ENCODE measurements around the gene XYLT2. TPM values are rescaled to one million over a fixed set of nuclear protein-coding genes. Genes with fewer than 3 reads are reported as not detected.

The XYLT2 gene
- total RNA-seq, 2 donors from 2014 or later: 31.5 to 32.7 TPM

GRCh38 chr17:50355336-50355700 lies 9.4 kb downstream of the XYLT2 start:
- no peak overlapping the region for H3K27ac Mint-ChIP-seq
- H3K36me3 Mint-ChIP-seq: no peaks in the 10 kb centered on the region
- peak in 1 of 2 donors; percentile 42 for DNase-seq (ENCODE audit: low spot score in 2 of 2)
- no peak for ATAC-seq
- no peaks in the 10 kb centered on the region for H3K9me3 Mint-ChIP-seq

GRCh38 chr17:50355701-50356341 lies 9.9 kb downstream of the XYLT2 start:
- no peak overlapping the region for H3K27ac Mint-ChIP-seq
- H3K36me3 Mint-ChIP-seq: no peaks in the 10 kb centered on the region
- H3K9me3 Mint-ChIP-seq: no peaks in the 10 kb centered on the region
- DNase-seq (ENCODE audit: low spot score in 2 of 2) (peak in 1 of 2 donors; percentile 54), ATAC-seq (peak in 1 of 2 donors; percentile 30)

- Mint-ChIP-seq H3K36me3 (no peaks in the 10 kb centered on the region), H3K9me3 (no peaks in the 10 kb centered on the region), H3K27ac (no peak overlapping the region)
- DNase-seq (ENCODE audit: low spot score in 2 of 2) (peak in 1 of 2 donors; percentile 30), ATAC-seq (no peak)
Measured at GRCh38 chr17:50356418-50356817, 10.5 kb downstream of the XYLT2 start.

DNA sequence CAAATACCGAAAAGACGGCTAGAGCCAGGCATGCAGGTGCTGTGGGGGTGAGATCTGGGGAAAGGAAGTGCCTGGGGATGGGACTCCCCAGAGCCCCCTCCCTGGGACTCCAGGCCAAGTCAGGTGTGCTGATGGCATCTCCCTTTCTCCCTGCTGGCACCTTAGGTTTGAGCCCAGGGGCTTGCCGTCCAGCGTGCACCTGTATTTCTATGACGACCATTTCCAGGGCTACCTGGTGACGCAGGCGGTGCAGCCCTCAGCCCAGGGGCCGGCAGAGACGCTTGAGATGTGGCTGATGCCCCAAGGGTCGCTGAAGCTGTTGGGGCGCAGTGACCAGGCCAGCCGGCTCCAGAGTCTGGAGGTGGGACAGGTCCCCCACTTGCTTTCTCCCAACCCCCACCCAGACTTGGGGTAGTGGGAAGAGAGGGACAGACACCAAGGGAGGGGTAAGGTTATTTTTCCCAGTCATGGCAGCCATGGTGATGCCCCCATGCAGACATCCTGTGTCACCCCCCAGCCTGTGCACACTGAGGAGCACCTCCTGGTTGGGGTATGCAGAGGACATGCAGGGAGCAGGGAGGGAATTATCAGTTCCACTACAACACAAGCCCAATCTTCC lies 11.1 kb downstream of the XYLT2 start:
- DNase-seq (ENCODE audit: low spot score in 2 of 2): no peak
- ATAC-seq: no peak
- H3K27ac Mint-ChIP-seq: no peak overlapping the region
- H3K36me3 Mint-ChIP-seq: no peaks in the 10 kb centered on the region
- H3K9me3 Mint-ChIP-seq: no peaks in the 10 kb centered on the region

GRCh38 chr17:50358177-50358576 lies 12.3 kb downstream of the XYLT2 start:
- no peak for ATAC-seq
- no peak overlapping the region for H3K27ac Mint-ChIP-seq
- no peak for DNase-seq (ENCODE audit: low spot score in 2 of 2)
- no peaks in the 10 kb centered on the region for H3K9me3 Mint-ChIP-seq
- no peaks in the 10 kb centered on the region for H3K36me3 Mint-ChIP-seq

- peak overlapping the region in 1 of 2 donors; percentile 88 for H3K27ac Mint-ChIP-seq
- ATAC-seq (no peak), DNase-seq (ENCODE audit: low spot score in 2 of 2) (peak in 1 of 2 donors; percentile 25)
- no peaks in the 10 kb centered on the region for H3K9me3 Mint-ChIP-seq
- H3K36me3 Mint-ChIP-seq: no peaks in the 10 kb centered on the region
Measured at GRCh38 chr17:50359005-50359699, 13.2 kb downstream of the XYLT2 start.

GRCh38 chr17:50359998-50360461 lies 14.1 kb downstream of the XYLT2 start:
- Mint-ChIP-seq H3K9me3 (no peaks in the 10 kb centered on the region), H3K36me3 (no peaks in the 10 kb centered on the region), H3K27ac (peak overlapping the region in 1 of 2 donors; percentile 41)
- DNase-seq (ENCODE audit: low spot score in 2 of 2) (no peak), ATAC-seq (no peak)

DNA sequence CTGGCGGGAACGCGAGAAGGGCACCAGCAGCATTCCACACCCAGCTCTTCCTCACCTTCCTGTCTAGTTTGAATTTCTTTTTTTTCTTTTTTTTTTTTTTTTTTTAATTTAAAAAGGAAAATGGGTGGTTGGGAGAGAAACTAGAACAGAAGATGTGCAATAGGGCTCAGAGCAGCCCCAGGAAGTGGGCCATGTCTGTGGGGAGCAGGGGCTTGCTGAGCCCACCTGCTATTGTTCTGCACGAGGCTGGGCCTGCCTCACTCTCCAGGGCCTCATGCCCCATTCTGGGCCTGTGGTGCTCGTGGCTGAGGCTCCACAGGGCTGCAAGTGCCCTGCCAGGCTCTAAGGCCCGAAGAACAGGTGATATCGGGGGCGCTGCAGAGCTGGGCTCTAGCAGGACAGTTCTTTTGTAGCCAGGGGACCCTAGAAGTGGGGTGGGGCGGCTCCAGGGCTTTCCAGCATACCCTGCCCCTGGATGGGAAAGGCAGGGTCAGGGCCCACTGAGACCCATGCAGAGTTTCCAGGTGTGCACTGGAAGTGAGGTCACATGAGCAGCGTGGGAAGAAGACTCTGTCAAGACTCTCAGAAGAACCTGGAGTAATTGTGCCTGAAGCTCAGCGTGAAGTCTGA lies 14.7 kb downstream of the XYLT2 start:
- DNase-seq (ENCODE audit: low spot score in 2 of 2) (no peak), ATAC-seq (no peak)
- H3K36me3 Mint-ChIP-seq: no peaks in the 10 kb centered on the region
- peak overlapping the region in 1 of 2 donors; percentile 41 for H3K27ac Mint-ChIP-seq
- no peaks in the 10 kb centered on the region for H3K9me3 Mint-ChIP-seq

DNA sequence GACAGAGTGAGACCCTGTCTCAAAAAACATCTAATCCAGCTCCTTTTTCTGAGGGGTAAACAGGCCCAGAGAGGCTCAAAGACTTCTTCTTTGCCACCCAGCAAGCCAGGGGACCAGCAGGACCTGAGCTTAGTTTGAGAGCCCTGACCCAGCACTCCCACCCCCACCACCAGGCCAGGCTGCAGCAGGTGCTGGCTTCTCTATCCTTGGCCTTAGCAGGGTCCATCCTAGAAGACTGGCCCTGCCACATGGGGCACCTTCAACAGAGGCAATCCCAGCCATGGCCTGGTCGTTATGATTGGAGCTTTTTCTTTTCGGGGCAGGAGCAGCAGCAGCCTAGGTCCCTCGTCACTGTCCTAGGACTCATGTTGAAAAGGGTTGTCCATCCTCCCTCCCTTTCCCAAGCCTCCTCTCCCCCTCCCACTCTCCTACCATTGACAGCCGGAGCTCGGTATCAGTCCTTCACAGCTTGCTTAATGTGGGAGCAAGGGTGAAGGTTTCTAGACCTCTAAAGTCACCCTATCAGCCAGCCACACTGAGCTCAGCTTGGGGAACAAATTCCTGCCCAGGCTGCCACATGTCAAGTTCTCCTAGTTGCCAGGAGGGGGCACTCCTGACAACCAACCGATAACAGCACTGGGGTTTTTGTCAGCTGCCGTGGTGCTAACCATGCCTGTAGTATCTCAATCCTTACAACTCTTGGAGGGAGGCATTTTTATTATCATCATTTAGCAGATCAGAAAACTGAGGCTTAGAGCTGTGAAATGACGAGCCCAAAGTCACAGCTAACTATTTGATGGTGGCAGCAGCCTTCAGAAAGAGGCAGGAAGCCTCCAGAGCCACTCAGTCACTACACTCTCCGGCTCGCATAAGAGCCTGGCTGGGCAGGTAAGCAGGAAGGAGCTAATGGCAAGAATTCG lies 15.9 kb downstream of the XYLT2 start:
- no peaks in the 10 kb centered on the region for H3K36me3 Mint-ChIP-seq
- DNase-seq (ENCODE audit: low spot score in 2 of 2) (peak; percentile 51), ATAC-seq (peak; percentile 72 to 73)
- peak overlapping the region; percentile 80 to 92 for H3K27ac Mint-ChIP-seq
- no peaks in the 10 kb centered on the region for H3K9me3 Mint-ChIP-seq

DNA sequence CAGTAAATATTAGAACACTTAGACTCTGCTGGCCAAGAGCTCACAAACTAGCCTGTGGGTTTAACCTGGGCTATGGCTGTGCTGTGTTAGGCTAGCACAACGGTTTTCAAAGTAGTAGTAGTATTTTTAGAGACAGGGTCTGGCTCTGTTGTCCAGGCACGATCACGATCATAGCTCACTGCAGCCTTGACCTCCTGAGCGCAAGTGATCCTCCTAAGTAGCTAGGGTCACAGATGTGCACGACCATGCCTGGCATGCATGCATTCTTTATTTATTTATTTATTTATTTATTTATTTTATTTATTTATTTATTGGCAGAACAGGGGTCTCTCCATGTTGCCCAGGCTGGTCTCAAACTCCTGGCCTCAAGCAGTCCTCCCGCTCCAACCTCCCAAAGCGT lies 16.7 kb downstream of the XYLT2 start:
- Mint-ChIP-seq H3K27ac (no peak overlapping the region), H3K36me3 (peaks cover 0 to 2% of the 10 kb centered on the region in 2 donors), H3K9me3 (no peaks in the 10 kb centered on the region)
- no peak for ATAC-seq
- no peak for DNase-seq (ENCODE audit: low spot score in 2 of 2)

DNA sequence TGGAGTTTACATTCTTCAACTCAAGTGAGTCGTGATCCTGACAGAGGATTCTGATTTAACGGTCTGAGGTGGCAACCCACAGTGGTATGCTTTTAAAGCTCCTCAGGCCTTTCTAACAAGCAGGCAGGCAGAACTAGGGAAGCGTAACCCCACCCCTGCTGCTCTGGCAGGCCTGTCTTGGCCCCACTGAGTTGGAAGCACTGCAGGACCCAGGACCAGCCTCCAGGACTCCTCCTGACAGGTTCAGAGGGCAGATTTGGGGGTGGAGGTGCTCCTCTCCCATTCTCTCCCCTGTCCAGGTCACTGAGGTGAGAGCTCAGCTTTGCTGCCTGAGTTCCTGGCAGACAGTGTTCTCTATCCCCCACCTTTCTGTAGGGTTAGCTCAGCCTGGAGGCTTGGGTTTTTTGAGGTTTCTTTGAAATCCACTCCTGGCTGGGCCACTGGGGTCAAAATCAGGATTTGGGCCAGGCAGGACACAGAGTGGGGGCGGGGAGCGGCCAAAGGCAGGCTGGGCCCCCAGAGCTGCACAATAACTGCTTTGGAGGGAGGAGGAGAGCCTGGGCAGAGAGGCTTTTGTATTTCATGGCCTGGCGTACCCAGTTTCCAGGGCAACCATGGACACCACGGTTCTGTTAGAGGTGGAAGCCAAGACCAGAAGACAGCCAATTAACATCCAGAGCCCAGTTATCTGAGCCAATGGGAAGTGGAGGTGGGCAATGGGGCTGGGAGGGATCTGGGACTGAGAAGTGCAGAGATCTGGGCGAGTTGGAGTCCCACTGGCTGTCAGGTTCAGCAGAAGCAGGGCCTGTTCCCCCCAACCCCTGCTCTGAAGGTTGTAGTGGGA lies 17.5 kb downstream of the XYLT2 start:
- DNase-seq (ENCODE audit: low spot score in 2 of 2): no peak
- Mint-ChIP-seq H3K36me3 (peaks cover 0 to 10% of the 10 kb centered on the region in 2 donors), H3K27ac (peak overlapping the region in 1 of 2 donors; percentile 77), H3K9me3 (no peaks in the 10 kb centered on the region)
- no peak for ATAC-seq

DNA sequence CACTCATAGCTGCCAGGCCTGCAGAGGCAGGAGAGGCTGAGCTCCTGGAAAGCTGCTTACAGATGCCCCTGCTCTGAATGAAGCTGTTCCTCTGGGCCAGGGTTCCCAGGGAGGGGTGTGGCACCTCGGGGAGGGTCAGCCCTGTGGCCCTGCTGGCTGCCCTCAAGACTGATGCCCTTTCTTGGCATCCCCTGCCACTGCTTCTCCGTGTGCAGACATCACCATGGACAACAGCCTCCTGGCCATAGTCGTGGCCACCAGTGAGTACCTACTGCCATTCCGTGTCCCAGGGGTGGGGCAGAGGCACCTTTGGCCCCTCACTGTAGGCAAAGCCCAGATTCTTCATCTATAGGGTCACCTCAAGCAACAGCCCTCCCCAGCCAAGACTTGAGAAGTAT lies 18.1 kb downstream of the XYLT2 start:
- H3K27ac Mint-ChIP-seq: peak overlapping the region in 1 of 2 donors; percentile 50
- ATAC-seq (no peak), DNase-seq (ENCODE audit: low spot score in 2 of 2) (no peak)
- H3K36me3 Mint-ChIP-seq: peaks cover 0 to 10% of the 10 kb centered on the region in 2 donors
- no peaks in the 10 kb centered on the region for H3K9me3 Mint-ChIP-seq

- H3K36me3 Mint-ChIP-seq: peaks cover 0 to 10% of the 10 kb centered on the region in 2 donors
- H3K27ac Mint-ChIP-seq: peak overlapping the region in 1 of 2 donors; percentile 77
- ATAC-seq: no peak
- H3K9me3 Mint-ChIP-seq: no peaks in the 10 kb centered on the region
- no peak for DNase-seq (ENCODE audit: low spot score in 2 of 2)
Measured at GRCh38 chr17:50364715-50365114, 18.8 kb downstream of the XYLT2 start.

DNA sequence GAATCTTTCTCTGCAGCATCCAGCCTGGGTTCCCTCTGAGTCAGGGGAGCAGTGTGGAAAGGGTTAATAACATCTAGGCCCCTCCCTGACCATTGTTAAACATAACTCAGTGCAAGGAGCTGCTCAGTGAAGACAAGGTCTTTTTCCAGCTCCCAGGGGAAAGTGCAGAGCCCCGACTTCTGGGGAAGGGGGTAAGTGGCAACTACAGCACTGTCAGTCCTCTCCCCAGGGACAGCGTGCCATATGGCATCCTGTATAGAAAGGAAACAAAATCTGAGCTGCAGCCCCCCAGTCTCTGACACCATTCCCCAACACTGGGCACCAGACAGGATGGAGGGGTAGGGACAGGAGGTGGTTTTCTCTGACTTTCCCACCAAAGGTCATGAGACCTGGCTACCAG lies 19.2 kb downstream of the XYLT2 start:
- H3K27ac Mint-ChIP-seq: peak overlapping the region; percentile 7 to 91
- no peak for ATAC-seq
- DNase-seq (ENCODE audit: low spot score in 2 of 2): no peak
- H3K36me3 Mint-ChIP-seq: peaks cover 0 to 10% of the 10 kb centered on the region in 2 donors
- H3K9me3 Mint-ChIP-seq: no peaks in the 10 kb centered on the region

DNA sequence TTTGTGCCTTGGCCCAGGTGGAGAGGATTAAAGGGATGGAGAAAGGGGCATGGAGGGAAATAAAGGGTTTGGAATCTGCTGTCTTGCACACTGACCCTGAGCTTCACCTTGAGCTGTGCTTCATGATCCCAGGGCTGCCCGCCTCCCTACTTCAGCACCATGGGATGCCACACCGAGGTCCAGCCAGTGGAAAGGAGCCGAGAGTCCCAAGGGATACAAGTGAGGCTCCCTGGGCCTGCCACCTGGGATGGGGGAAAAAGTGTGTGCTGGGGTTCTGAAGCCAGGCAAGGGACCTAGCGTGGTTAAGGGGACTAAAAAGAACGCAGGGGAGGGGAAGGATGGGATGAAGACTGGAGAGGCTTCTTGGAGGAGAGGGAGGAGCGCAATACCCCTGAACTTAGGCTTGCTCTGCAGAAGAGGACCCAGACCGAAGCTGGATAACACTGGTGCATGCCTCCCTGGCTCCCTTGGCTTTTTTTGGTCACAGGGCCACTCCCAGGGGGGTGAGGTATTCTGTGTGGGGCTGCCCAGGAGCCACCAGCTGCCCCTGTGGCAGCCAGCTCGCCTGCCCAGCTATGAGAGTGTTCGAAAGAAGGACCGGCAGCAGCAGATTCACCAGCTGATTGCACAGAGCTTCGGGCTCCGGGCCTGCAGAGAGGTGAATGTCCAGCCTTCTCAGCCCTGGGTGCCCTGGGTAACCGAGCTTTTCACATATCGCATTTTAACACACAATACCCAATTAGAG lies 19.9 kb downstream of the XYLT2 start:
- peak overlapping the region; percentile 7 to 91 for H3K27ac Mint-ChIP-seq
- H3K9me3 Mint-ChIP-seq: no peaks in the 10 kb centered on the region
- H3K36me3 Mint-ChIP-seq: peaks cover 0 to 10% of the 10 kb centered on the region in 2 donors
- DNase-seq (ENCODE audit: low spot score in 2 of 2) (no peak), ATAC-seq (no peak)
